ENCODE results near the gene ZPR1. TPM values are rescaled to one million over a fixed set of nuclear protein-coding genes. Genes with fewer than 3 reads are reported as not detected.

The ZPR1 gene
- total and polyA plus RNA-seq, 4 donors: 9.4 to 56.1 (median 18.3) TPM

DNA sequence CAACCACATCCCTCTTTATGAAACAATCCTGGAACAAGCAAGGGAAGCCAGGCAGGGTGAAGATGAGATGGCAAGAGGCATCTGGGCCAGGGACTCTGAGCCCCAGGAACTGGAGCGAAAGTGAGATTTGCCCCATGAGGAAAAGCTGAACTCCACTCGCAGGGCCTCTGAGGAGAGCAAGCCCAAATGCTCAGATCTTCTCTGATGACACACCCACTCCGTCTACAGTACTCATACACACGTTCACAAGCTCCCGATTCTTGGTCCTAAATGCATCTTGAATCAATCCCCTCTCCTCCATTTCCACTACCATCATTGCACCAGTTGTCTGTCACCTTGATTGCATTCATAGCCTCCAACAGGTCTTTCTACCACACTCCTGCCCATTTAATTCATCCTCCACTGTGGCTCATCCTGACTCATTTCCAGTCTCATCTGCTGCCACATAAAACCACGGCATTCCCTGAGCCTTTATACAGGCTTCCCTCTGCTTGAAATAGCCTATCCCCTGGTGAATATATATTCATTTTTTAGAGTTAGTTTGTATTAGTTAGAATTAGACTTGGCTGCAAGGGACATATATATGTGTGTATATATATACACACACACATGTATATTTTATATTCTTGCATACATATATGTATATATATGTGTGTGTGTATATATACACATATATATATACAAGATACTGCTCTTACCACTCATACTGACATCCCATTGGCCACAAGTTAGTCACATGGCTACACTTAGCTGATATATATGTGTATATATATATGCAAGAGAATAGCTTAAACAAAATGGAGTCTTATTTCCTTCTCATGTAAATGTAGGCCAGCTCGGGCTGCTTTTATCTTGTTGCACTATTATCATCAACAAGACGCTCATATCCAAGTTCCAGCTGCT, 5.3 kb upstream of the ZPR1 start:
- Histone ChIP-seq H3K9ac (ENCODE audit: low read depth in 1 of 2, low read length in 2 of 2) (peak overlapping the region in 1 of 2 donors; percentile 15), H3K4me3 (ENCODE audit: low read depth in 1 of 3, low read length in 3 of 3) (peak overlapping the region in 1 of 3 donors; percentile 0), H3K27me3 (ENCODE audit: control insufficient read depth in 4 of 4, insufficient read depth in 4 of 4, low read length in 3 of 4) (no peaks in the 10 kb centered on the region), H3K9me3 (ENCODE audit: control insufficient read depth in 4 of 4, low read length in 3 of 4) (no peaks in the 10 kb centered on the region), H3K27ac (ENCODE audit: low read depth in 1 of 2, low read length in 2 of 2) (peak overlapping the region; percentile 73 to 84), H3K36me3 (ENCODE audit: control insufficient read depth in 4 of 4, insufficient read depth in 3 of 4, low read depth in 1 of 4, low read length in 3 of 4) (peaks cover 0 to 2% (median 0%) of the 10 kb centered on the region in 4 donors), H3K4me1 (ENCODE audit: control insufficient read depth in 4 of 4, insufficient read depth in 4 of 4, low read length in 3 of 4) (peaks cover 4 to 59% (median 49%) of the 10 kb centered on the region in 4 donors)
- TF ChIP-seq, protein P1, sequence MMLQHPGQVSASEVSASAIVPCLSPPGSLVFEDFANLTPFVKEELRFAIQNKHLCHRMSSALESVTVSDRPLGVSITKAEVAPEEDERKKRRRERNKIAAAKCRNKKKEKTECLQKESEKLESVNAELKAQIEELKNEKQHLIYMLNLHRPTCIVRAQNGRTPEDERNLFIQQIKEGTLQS (IDR thresholded peaks at IDR 0.05): no peak
- no peak for TF ChIP-seq YY1 (IDR thresholded peaks at IDR 0.05)
- TF ChIP-seq SP1 (IDR thresholded peaks at IDR 0.05): no peak
- DNase-seq (ENCODE audit: low spot score): no peak
- WGBS: 57% methylated on average over 8 of the region's 8 CpGs

DNA sequence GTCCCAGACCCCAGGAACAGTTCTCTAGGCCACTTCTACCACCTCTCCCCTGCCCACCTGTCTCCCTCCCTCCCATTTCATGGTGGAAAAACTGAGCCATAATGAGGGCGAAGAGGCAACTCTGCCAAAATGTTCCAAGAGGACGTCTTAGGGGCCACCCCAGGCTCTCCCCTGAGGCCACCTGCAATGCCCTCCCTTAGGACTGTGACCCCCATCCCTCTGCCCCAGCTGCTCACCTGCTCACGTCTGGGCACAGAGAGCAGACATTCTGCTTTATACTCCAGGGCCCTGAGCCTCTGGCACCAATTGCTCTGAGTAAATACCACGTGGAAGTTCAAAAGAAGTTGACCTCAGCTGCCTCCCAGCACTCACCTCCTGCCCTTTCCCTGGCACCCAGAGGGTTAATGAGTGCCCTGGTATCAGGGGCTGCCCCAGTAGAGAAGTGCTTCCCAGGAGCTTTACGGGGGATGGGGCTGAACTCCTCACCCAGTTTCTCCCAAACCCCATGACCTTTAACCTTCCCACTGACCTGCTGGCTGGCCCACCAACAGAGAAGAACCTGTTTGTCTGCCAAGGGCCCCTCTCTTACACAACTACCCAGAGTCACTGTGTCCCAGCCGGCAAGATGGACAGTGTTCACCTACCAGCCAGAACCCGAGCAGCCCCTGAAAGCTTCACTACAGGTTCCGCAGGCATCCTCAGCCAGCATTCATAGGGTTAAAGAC, 4.5 kb upstream of the ZPR1 start:
- Histone ChIP-seq H3K9me3 (ENCODE audit: control insufficient read depth in 4 of 4, low read length in 3 of 4) (no peaks in the 10 kb centered on the region), H3K4me3 (ENCODE audit: low read depth in 1 of 3, low read length in 3 of 3) (peak overlapping the region; percentile 38 to 78 (median 42)), H3K27ac (ENCODE audit: low read depth in 1 of 2, low read length in 2 of 2) (peak overlapping the region; percentile 73 to 84), H3K27me3 (ENCODE audit: control insufficient read depth in 4 of 4, insufficient read depth in 4 of 4, low read length in 3 of 4) (no peaks in the 10 kb centered on the region), H3K9ac (ENCODE audit: low read depth in 1 of 2, low read length in 2 of 2) (peak overlapping the region in 1 of 2 donors; percentile 71), H3K36me3 (ENCODE audit: control insufficient read depth in 4 of 4, insufficient read depth in 3 of 4, low read depth in 1 of 4, low read length in 3 of 4) (peaks cover 0 to 2% (median 0%) of the 10 kb centered on the region in 4 donors), H3K4me1 (ENCODE audit: control insufficient read depth in 4 of 4, insufficient read depth in 4 of 4, low read length in 3 of 4) (peaks cover 0 to 58% (median 46%) of the 10 kb centered on the region in 4 donors)
- DNase-seq (ENCODE audit: low spot score): no peak
- 35% methylated on average over 8 of the region's 8 CpGs for WGBS
- TF ChIP-seq GABPA (IDR thresholded peaks at IDR 0.05 in 1 of 2, conservative IDR thresholded peaks at IDR 0.05 in 1 of 2): no peak
- peak; percentile 87 for TF ChIP-seq FOXA2 (IDR thresholded peaks at IDR 0.05)
- TF ChIP-seq, protein P2, sequence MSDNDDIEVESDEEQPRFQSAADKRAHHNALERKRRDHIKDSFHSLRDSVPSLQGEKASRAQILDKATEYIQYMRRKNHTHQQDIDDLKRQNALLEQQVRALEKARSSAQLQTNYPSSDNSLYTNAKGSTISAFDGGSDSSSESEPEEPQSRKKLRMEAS (IDR thresholded peaks at IDR 0.05): peak; percentile 86
- TF ChIP-seq RAD21 (IDR thresholded peaks at IDR 0.05): peak; percentile 59 to 64
- TF ChIP-seq, protein P3, sequence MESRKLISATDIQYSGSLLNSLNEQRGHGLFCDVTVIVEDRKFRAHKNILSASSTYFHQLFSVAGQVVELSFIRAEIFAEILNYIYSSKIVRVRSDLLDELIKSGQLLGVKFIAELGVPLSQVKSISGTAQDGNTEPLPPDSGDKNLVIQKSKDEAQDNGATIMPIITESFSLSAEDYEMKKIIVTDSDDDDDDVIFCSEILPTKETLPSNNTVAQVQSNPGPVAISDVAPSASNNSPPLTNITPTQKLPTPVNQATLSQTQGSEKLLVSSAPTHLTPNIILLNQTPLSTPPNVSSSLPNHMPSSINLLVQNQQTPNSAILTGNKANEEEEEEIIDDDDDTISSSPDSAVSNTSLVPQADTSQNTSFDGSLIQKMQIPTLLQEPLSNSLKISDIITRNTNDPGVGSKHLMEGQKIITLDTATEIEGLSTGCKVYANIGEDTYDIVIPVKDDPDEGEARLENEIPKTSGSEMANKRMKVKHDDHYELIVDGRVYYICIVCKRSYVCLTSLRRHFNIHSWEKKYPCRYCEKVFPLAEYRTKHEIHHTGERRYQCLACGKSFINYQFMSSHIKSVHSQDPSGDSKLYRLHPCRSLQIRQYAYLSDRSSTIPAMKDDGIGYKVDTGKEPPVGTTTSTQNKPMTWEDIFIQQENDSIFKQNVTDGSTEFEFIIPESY (IDR thresholded peaks at IDR 0.05): peak; percentile 89
- TF ChIP-seq HNF4A (conservative IDR thresholded peaks at IDR 0.05): peak; percentile 88 to 90
- TF ChIP-seq JUND (IDR thresholded peaks at IDR 0.05): peak; percentile 67 to 77
- TF ChIP-seq, protein P4, sequence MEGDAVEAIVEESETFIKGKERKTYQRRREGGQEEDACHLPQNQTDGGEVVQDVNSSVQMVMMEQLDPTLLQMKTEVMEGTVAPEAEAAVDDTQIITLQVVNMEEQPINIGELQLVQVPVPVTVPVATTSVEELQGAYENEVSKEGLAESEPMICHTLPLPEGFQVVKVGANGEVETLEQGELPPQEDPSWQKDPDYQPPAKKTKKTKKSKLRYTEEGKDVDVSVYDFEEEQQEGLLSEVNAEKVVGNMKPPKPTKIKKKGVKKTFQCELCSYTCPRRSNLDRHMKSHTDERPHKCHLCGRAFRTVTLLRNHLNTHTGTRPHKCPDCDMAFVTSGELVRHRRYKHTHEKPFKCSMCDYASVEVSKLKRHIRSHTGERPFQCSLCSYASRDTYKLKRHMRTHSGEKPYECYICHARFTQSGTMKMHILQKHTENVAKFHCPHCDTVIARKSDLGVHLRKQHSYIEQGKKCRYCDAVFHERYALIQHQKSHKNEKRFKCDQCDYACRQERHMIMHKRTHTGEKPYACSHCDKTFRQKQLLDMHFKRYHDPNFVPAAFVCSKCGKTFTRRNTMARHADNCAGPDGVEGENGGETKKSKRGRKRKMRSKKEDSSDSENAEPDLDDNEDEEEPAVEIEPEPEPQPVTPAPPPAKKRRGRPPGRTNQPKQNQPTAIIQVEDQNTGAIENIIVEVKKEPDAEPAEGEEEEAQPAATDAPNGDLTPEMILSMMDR (IDR thresholded peaks at IDR 0.05; ENCODE audit: low read depth, low read length, missing input control): no peak
- TF ChIP-seq SP1 (IDR thresholded peaks at IDR 0.05): peak; percentile 97
- TF ChIP-seq TAF1 (conservative IDR thresholded peaks at IDR 0.05): peak; percentile 36
- TF ChIP-seq FOXA1 (IDR thresholded peaks at IDR 0.05): peak; percentile 65
- TF ChIP-seq, protein P1 (IDR thresholded peaks at IDR 0.05): no peak
- TF ChIP-seq HNF4G (IDR thresholded peaks at IDR 0.05): peak; percentile 64
- TF ChIP-seq RXRA (IDR thresholded peaks at IDR 0.05): peak; percentile 99
- peak in 1 of 2 donors; percentile 49 for TF ChIP-seq EGR1 (IDR thresholded peaks at IDR 0.05; ENCODE audit: low read depth in 2 of 2)
- peak; percentile 97 for TF ChIP-seq NR2F2 (IDR thresholded peaks at IDR 0.05)
- TF ChIP-seq, protein P5, sequence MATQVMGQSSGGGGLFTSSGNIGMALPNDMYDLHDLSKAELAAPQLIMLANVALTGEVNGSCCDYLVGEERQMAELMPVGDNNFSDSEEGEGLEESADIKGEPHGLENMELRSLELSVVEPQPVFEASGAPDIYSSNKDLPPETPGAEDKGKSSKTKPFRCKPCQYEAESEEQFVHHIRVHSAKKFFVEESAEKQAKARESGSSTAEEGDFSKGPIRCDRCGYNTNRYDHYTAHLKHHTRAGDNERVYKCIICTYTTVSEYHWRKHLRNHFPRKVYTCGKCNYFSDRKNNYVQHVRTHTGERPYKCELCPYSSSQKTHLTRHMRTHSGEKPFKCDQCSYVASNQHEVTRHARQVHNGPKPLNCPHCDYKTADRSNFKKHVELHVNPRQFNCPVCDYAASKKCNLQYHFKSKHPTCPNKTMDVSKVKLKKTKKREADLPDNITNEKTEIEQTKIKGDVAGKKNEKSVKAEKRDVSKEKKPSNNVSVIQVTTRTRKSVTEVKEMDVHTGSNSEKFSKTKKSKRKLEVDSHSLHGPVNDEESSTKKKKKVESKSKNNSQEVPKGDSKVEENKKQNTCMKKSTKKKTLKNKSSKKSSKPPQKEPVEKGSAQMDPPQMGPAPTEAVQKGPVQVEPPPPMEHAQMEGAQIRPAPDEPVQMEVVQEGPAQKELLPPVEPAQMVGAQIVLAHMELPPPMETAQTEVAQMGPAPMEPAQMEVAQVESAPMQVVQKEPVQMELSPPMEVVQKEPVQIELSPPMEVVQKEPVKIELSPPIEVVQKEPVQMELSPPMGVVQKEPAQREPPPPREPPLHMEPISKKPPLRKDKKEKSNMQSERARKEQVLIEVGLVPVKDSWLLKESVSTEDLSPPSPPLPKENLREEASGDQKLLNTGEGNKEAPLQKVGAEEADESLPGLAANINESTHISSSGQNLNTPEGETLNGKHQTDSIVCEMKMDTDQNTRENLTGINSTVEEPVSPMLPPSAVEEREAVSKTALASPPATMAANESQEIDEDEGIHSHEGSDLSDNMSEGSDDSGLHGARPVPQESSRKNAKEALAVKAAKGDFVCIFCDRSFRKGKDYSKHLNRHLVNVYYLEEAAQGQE (IDR thresholded peaks at IDR 0.05): peak; percentile 68
- TF ChIP-seq YY1 (IDR thresholded peaks at IDR 0.05): peak; percentile 93

All from liver (tissue), 9 donors.